ENCODE data around the gene STAT3.

DNA sequence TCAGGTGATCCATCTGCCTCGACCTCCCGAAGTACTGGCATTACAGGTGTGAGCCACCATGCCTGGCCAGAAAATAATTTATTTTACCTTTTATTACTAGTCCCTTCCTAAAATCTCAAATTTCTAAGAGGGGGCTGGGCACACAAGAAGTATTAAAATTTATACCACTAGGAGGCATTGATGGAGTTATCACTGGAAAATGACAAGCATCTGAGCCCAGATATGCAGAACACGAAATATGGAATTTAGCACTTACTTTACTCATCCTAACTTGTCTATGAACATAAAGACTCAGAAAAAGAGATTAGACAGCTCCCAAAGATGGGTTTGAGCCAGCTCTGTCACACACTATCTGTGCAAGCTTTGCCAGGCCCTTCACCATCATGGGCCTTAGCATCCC, 53.6 kb downstream of the STAT3 start:
- TF ChIP-seq, protein P1, sequence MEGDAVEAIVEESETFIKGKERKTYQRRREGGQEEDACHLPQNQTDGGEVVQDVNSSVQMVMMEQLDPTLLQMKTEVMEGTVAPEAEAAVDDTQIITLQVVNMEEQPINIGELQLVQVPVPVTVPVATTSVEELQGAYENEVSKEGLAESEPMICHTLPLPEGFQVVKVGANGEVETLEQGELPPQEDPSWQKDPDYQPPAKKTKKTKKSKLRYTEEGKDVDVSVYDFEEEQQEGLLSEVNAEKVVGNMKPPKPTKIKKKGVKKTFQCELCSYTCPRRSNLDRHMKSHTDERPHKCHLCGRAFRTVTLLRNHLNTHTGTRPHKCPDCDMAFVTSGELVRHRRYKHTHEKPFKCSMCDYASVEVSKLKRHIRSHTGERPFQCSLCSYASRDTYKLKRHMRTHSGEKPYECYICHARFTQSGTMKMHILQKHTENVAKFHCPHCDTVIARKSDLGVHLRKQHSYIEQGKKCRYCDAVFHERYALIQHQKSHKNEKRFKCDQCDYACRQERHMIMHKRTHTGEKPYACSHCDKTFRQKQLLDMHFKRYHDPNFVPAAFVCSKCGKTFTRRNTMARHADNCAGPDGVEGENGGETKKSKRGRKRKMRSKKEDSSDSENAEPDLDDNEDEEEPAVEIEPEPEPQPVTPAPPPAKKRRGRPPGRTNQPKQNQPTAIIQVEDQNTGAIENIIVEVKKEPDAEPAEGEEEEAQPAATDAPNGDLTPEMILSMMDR (conservative IDR thresholded peaks at IDR 0.05; ENCODE audit: low read depth, low read length): no peak
- no peak for TF ChIP-seq EZH2 (IDR thresholded peaks at IDR 0.05; ENCODE audit: borderline replicate concordance, low read depth, low read length, poor library complexity, severe bottlenecking)

Measured in A673 (cell line).